ENCODE measurements around the gene PABPC1L. TPM values are rescaled to one million over a fixed set of nuclear protein-coding genes. Genes with fewer than 3 reads are reported as not detected.

PABPC1L gene
- polyA plus RNA-seq (27.2 to 31.4 TPM (median 29.8 TPM) in 3 replicates), polyA minus RNA-seq (11.2 to 22.6 TPM (median 12.8 TPM) in 3 replicates)
- 18.2 TPM for polyA plus RNA-seq (2011; ENCODE audit: low read depth)
- 5.2 and 6.2 TPM in 2 replicates for polyA plus RNA-seq (2011; cell fraction: cytosol; rRNA removed)
- 252 and 260 TPM in 2 replicates for polyA plus RNA-seq (2011; cell fraction: nucleus; rRNA removed)
- polyA plus RNA-seq (2012; ENCODE audit: low replicate concordance), result 10.2 and 13.5 TPM in 2 replicates
- 5.9 TPM for polyA minus RNA-seq (2011; cell fraction: cytosol; rRNA and poly(A)+ RNA removed)
- 25.3 and 35.7 TPM in 2 replicates for polyA minus RNA-seq (2011; cell fraction: nucleus; rRNA and poly(A)+ RNA removed)

GRCh38 chr20:44909872-44910689 is at the start of gene PABPC1L:
Gene PABPC1L (plus strand): TSS chr20:44910060. CDS start chr20:44910144, 84 bp downstream.
- Histone ChIP-seq H2AFZ (ENCODE audit: control insufficient read depth, low read length) (peak within 1 kb of the TSS; percentile 58), H3K79me2 (ENCODE audit: control insufficient read depth, insufficient read depth, low read length) (peaks cover 3% of the 10 kb centered on the region), H3K4me2 (ENCODE audit: control insufficient read depth, extremely low read depth, insufficient read depth, low read depth, low read length) (peak within 1 kb of the TSS; percentile 87), H3K4me1 (ENCODE audit: control insufficient read depth, extremely low read depth, insufficient read depth, low read length) (peaks cover 6% of the 10 kb centered on the region), H3K27ac (ENCODE audit: control insufficient read depth, insufficient read depth, low read length) (peak within 1 kb of the TSS; percentile 10), H3K9ac (ENCODE audit: control insufficient read depth, extremely low read depth, insufficient read depth, low read length) (peak within 1 kb of the TSS; percentile 62), H3K4me3 (ENCODE audit: control insufficient read depth in 2 of 3, extremely low read depth in 1 of 3, insufficient read depth in 2 of 3, low read depth in 1 of 3, low read length in 3 of 3) (peak within 1 kb of the TSS; percentile 57 to 79 (median 75)), H4K20me1 (ENCODE audit: control insufficient read depth, extremely low read depth, insufficient read depth, low read length) (peaks cover 10% of the 10 kb centered on the region), H3K9me3 (ENCODE audit: control insufficient read depth, low read depth, low read length) (no peaks in the 10 kb centered on the region), H3K27me3 (ENCODE audit: control insufficient read depth, extremely low read depth, insufficient read depth, low read length) (no peaks in the 10 kb centered on the region), H3K36me3 (ENCODE audit: control insufficient read depth in 2 of 2, extremely low read depth in 1 of 2, insufficient read depth in 2 of 2, low read length in 2 of 2) (peaks cover 11 to 16% of the 10 kb centered on the region in 2 experiments), H3K9me1 (ENCODE audit: control insufficient read depth, extremely low read depth, insufficient read depth, low read length) (no peaks in the 10 kb centered on the region)
- TF ChIP-seq EZH2 (IDR thresholded peaks at IDR 0.05; ENCODE audit: low read length) (no peak), CTCF (optimal IDR thresholded peaks at IDR 0.05 in 1 of 3, IDR thresholded peaks at IDR 0.05 in 1 of 3, conservative IDR thresholded peaks at IDR 0.05 in 1 of 3; ENCODE audit: extremely low read depth in 1 of 3, insufficient read depth in 2 of 3, low read length in 3 of 3) (no peak)
- dilution Hi-C loops (cut with MboI; ENCODE audit: extremely low pct_ligation_motif_present, low sequenced_read_pairs), result no loop called here
- no peak for DNase-seq (ENCODE audit: low read depth, low spot score)
- no peak for FAIRE-seq

GRCh38 chr20:44861531-44862006 is 48.3 kb upstream of the PABPC1L start:
- FAIRE-seq (no peak), DNase-seq (ENCODE audit: low read depth, low spot score) (no peak)
- dilution Hi-C loops (cut with MboI; ENCODE audit: extremely low pct_ligation_motif_present, low sequenced_read_pairs), result loop anchor here (25.0 kb wide), 1 partner anchor 99 kb away; no protein-coding TSS in a partner anchor
- TF ChIP-seq CTCF (optimal IDR thresholded peaks at IDR 0.05 in 1 of 3, IDR thresholded peaks at IDR 0.05 in 1 of 3, conservative IDR thresholded peaks at IDR 0.05 in 1 of 3; ENCODE audit: extremely low read depth in 1 of 3, insufficient read depth in 2 of 3, low read length in 3 of 3), result no peak
- TF ChIP-seq EZH2 (IDR thresholded peaks at IDR 0.05; ENCODE audit: low read length), result no peak
- H4K20me1 ChIP-seq (ENCODE audit: control insufficient read depth, extremely low read depth, insufficient read depth, low read length), result no peaks in the 10 kb centered on the region
- H3K79me2 ChIP-seq (ENCODE audit: control insufficient read depth, insufficient read depth, low read length), result no peaks in the 10 kb centered on the region
- H3K4me3 ChIP-seq (ENCODE audit: control insufficient read depth in 2 of 3, extremely low read depth in 1 of 3, insufficient read depth in 2 of 3, low read depth in 1 of 3, low read length in 3 of 3), result no peak overlapping the region
- H3K9ac ChIP-seq (ENCODE audit: control insufficient read depth, extremely low read depth, insufficient read depth, low read length), result no peak overlapping the region
- no peaks in the 10 kb centered on the region for H3K9me3 ChIP-seq (ENCODE audit: control insufficient read depth, low read depth, low read length)
- H3K36me3 ChIP-seq (ENCODE audit: control insufficient read depth in 2 of 2, extremely low read depth in 1 of 2, insufficient read depth in 2 of 2, low read length in 2 of 2), result no peaks in the 10 kb centered on the region
- H3K27ac ChIP-seq (ENCODE audit: control insufficient read depth, insufficient read depth, low read length), result no peak overlapping the region
- no peak overlapping the region for H3K4me2 ChIP-seq (ENCODE audit: control insufficient read depth, extremely low read depth, insufficient read depth, low read depth, low read length)
- H3K9me1 ChIP-seq (ENCODE audit: control insufficient read depth, extremely low read depth, insufficient read depth, low read length), result no peaks in the 10 kb centered on the region
- H2AFZ ChIP-seq (ENCODE audit: control insufficient read depth, low read length), result no peak overlapping the region
- H3K27me3 ChIP-seq (ENCODE audit: control insufficient read depth, extremely low read depth, insufficient read depth, low read length), result peaks cover 3% of the 10 kb centered on the region
- H3K4me1 ChIP-seq (ENCODE audit: control insufficient read depth, extremely low read depth, insufficient read depth, low read length), result no peaks in the 10 kb centered on the region

Measured in keratinocyte (primary cell).